Stimulated activated CD4-positive, alpha-beta T cell treated with anti-CD3 and anti-CD28 coated beads, Interleukin-4, amount 100 ng/mL, for 4 hours (primary cell): ENCODE data around the gene SPCS3.
"Not testable (repeated sequence)": the region's sequence is repeated elsewhere in the genome, so short reads cannot be mapped to it uniquely, and the experiment has no call there.

Experiments
- DNase-seq, 2 experiments: peaks; one replicate each; pipeline ENCODE4 v3.0.0-alpha.2; 2020

The SPCS3 gene

GRCh38 chr4:176306837-176307665 lies 12.7 kb upstream of the SPCS3 start:
- DNase-seq = no peak

- no peak for DNase-seq
Measured at GRCh38 chr4:176307666-176307930, 12.2 kb upstream of the SPCS3 start.

- DNase-seq = no peak
Measured at GRCh38 chr4:176308441-176308840, 11.3 kb upstream of the SPCS3 start.

- no peak for DNase-seq
Measured at GRCh38 chr4:176309046-176309445, 10.7 kb upstream of the SPCS3 start.

- DNase-seq = no peak
Measured at GRCh38 chr4:176309772-176310171, 10.0 kb upstream of the SPCS3 start.

- no peak for DNase-seq
Measured at GRCh38 chr4:176313596-176314336, 6.0 kb upstream of the SPCS3 start.

- DNase-seq = no peak
Measured at GRCh38 chr4:176319151-176319703, 539 bp upstream of the SPCS3 start.

- DNase-seq = peak; percentile 86 to 89
Measured at GRCh38 chr4:176320340-176320975, 692 bp downstream of the SPCS3 start.

- DNase-seq = no peak
Measured at GRCh38 chr4:176320976-176321361, 1.2 kb downstream of the SPCS3 start.

GRCh38 chr4:176321589-176321988 lies 1.8 kb downstream of the SPCS3 start:
- no peak for DNase-seq

- no peak for DNase-seq
Measured at GRCh38 chr4:176323511-176324160, 3.9 kb downstream of the SPCS3 start.

- not testable (repeated sequence) for DNase-seq
Measured at GRCh38 chr4:176324876-176325275, 5.1 kb downstream of the SPCS3 start.

- DNase-seq = no peak
Measured at GRCh38 chr4:176333076-176333475, 13.3 kb downstream of the SPCS3 start.

- no peak for DNase-seq
Measured at GRCh38 chr4:176334066-176334465, 14.3 kb downstream of the SPCS3 start.

- no peak for DNase-seq
Measured at GRCh38 chr4:176335421-176335820, 15.7 kb downstream of the SPCS3 start.

- no peak for DNase-seq
Measured at GRCh38 chr4:176339936-176340761, 20.4 kb downstream of the SPCS3 start.

- no peak for DNase-seq
Measured at GRCh38 chr4:176340871-176341685, 21.3 kb downstream of the SPCS3 start.

GRCh38 chr4:176342384-176342783 lies 22.6 kb downstream of the SPCS3 start:
- no peak for DNase-seq

GRCh38 chr4:176343286-176343685 lies 23.5 kb downstream of the SPCS3 start:
- no peak for DNase-seq

- not testable (repeated sequence) for DNase-seq
Measured at GRCh38 chr4:176345346-176345745, 25.6 kb downstream of the SPCS3 start.

GRCh38 chr4:176346836-176347235 lies 27.1 kb downstream of the SPCS3 start:
- DNase-seq = not testable (repeated sequence)
